ENCODE data around the gene KIF18B. TPM values are rescaled to one million over a fixed set of nuclear protein-coding genes. Genes with fewer than 3 reads are reported as not detected.

KIF18B gene
- total RNA-seq, 1 experiment from 2014 or later, result 15.9 TPM

DNA sequence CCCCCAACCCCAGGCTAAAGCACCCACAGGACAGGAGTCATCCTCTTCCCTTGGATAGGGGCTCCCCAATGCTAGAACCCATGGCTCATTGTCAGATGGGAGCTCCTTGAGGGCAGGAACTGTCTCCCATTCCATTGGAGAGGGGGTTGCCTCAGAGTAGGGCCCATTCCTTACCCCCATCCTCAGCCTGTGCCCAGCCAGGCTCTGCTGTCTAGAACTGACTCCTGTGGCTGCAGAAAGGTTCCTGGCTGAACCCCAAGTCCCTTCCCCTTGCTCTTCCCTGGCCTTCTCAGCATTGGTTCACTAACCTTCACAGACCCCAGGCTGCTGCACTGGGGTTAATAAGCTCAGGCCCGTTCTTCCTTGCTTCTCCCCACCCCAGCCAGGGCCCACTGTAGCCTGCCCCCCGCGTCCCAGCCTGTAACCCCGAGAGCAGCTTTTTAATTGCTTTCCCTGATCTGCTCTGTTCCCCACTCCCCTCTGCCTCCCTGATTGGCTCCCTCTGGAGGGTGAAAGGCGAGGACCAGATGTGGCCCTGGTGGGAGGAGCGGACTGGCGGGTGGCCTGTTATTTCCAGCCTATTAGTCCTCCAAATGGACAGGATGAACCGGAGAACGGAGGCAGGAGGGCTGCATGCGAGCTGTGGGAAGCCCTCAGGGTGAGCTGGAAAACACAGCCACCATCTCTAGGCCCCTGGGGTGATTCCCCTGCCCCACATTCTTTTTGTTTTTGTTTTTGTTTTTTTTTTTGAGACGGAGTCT lies 26.3 kb downstream of the KIF18B start:
- DNase-seq (ENCODE audit: low read depth), result no peak

DNA sequence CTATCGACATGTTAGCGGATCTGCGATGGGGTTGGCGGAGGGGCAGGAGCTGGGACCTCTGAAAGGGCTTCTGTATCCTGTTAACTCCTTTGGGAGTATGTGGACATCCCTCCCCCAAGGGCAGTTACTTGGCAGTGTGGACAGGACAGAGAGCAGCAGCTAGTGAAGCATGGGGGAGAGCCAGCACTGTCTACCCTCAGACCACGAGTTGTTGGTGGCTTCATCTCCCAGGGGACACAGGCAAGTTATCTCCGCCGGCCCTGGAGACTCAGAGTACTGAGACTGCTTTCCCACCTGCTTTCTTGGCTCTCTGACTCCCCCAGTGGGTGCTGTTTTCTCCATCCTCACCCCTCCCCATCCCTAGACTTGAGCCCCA lies 27.0 kb downstream of the KIF18B start:
- DNase-seq (ENCODE audit: low read depth), result no peak

DNA sequence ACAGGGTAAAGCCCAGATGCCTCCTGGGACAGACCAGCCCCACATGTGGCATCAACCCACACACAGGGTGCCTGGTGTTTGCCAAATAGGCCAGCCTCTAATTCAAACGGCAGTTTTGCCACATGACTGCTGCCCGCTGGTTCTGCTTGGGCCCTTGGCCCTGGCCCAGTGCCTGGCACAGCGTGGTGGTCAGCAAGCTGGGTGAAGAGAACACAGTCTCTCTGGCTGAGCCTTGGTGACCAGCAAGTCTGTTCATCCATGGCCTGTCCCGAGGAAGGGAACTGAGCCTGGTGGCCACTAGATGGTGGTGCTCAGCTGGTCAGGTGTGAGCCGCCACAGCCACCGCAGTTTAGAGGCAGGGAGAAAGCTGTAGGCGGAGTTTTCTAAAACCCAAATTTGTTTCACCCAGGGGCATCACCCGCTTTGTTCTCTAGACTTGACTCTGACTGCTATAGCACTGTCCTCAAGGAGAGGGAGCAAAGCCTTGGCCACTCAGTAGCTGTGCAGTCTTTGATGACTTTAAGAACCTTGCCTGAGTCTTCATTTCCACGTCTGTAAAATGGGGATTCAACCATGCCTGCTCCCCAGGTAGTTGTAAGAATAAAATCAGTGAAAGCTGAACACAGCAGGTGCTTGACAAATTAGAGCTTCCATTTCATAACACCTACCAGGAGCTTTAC lies 27.5 kb downstream of the KIF18B start:
- DNase-seq (ENCODE audit: low read depth), result peak; percentile 70

DNA sequence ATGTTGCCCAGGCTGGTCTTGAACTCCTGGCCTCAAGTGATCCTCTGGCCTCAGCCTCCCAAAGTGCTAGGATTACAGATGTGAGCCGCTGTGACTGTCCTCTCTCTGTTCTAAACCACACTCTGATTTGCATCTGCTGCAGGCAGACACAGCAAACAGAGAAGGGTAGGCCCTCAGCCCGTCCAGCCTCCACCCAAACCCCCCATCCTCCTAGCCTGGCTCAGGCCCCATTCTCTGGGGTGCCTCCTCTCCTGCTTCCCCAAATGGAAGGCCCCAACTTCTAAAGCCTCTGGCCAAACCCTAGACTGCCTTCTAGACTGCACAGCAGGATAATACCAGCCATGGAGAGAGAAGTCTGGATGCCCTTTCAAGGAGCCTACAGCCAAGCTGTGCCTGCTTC lies 28.2 kb downstream of the KIF18B start:
- DNase-seq (ENCODE audit: low read depth), result no peak

DNA sequence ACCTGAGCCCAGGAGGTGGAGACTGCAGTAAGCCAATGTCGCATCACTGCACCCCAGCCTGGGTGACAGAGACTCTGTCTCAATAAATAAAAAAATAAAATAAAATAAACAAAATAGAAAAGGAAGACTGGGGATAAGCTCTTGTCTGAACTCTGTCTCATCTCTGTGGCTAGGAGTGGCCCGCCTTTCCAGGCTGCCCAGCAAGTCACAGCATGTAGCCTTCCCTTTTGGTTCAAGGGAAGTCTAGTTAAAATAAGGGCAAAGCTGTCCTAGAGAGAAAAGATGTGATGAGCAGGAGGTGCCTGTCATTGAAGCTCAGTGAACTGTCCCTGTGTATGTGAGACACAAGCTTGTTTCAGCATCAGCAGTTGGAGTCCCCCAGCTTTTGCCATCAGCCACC lies 29.6 kb downstream of the KIF18B start:
- no peak for DNase-seq (ENCODE audit: low read depth)

DNA sequence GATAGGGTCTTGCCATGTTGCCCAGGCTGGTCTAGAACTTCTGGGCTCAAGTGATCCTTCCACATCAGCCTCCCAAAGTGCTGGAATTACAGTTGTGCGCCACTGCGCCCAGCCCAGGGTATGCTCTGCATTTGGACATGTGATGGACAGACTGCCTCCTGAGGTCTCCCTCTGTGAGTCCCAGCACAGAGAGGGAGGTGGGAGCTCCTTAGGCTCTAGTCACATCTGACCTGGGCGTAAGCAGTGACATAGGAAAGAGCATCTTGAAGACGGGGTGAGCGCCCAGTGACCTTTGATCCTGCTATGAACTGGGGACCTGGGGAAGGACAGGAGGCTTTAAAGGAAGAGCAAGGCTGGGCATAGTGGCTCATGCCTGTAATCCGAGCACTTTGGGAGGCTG lies 30.1 kb downstream of the KIF18B start:
- no peak for DNase-seq (ENCODE audit: low read depth)

DNA sequence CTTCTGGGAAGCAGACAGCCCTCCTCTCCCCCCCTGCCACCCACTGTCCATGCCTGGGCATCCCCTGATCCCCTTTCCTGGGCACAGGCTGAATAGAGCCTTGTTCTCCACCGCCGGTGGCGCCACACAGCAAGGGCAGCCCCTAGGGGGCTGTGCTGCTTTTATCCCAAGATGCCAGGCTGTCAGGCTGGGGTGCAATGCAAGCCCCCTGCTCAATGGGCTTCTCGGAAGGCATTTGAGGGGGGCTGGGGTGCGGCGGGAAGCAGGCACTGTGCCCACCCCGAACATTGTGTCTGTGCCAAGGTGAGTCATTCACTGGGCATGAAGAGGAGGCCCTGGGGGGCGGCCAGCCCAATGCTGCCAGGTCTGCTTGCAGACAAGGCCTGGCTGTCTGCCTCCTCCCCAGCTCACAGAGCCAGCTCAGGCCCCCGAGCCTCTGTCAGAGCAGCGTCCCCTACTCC lies 30.8 kb downstream of the KIF18B start:
- peak; percentile 86 for DNase-seq (ENCODE audit: low read depth)

DNA sequence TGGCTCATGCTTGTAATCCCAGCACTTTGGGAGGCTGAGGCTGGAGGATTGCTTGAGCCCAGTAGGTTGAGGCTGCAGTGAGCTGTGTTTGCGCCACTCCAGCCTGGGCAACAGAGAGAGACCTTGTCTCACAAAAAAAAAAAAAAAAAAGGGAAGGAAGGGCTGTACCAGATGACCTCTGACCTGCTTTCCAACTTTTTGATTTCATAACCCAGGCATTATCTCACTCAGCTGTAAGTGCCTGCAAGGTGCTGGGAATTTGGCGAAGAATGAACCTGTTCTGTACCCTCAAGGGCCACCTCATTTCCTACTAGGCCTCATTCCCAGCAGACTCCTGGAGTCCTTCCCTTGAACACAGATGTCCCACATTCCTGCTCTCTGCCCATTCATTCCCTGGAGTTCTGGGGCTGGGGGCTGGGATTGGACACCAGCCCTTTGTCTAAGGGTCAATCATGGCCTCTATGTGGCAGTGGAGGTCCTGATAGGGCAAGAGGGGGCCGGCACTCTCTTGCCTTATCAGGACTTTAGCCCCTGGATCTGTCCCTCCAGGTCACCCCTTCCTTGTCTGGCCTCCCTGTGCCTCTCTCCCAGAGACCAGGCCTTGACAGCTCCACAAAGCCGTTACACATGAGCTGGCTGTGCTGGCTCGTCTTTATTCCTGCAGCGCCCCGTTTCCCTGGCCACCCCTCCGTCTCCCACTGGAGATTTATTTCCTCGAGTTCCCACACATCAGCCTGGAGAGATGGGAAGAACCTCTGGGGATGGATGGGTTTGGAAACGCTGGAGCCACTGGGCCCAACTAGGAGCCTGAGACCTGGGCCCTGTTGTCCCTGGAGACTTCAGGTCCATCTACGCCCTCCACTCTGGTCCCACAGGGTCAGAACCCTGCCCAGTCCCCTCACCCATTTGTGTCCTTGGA lies 31.5 kb downstream of the KIF18B start:
- DNase-seq (ENCODE audit: low read depth), result peak; percentile 61

DNA sequence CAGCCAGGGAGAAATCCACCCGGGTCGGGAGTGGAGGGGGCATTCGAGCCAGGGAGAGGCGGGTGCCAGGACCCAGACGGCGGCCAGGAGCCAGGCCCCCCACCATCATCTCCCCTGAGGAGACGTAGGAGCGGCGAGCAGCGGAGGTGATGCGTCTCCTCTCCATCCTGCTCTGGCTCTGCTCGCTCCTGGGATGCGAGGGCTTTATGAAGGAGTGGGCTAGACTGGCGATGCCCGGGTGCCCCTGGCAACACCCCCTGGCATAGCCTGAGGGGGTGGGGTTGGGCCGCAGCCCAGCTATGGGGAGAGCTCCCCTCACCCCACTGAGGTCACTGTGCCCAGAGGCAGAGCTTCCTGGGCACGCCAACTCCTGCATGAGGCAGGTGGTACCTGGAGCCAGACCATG lies 32.2 kb downstream of the KIF18B start, which contains the start of gene GFAP:
Gene GFAP (minus strand): TSS at position 180 of the 406 bp plus-strand sequence. CDS start 14 bp downstream, at position 166.
- no peak for DNase-seq (ENCODE audit: low read depth)

DNA sequence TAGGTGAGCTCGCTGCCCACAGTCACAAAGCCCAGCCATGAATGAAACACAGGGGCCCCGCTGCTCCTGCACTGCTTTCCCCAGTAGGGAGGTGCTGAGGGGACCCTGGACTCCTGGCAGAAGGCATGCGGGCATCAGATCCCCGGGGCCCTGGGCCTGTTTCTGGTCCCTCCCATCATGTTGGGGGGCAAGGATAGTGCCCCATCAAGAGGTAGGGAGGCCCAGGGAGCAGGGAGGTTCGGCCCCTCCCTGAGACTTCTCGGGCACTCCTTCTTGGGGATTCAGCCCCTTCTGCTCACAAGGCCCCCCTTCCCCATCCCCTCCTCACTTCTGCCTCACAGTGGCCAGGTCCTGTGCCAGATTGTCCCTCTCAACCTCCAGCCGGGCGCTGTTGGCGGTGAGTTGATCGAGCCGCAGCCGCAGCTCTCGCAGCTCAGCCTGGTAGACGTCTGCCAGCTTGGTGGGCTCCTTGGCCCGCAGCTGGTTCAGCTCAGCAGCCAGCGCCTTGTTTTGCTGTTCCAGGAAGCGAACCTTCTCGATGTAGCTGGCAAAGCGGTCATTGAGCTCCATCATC lies 32.8 kb downstream of the KIF18B start:
- no peak for DNase-seq (ENCODE audit: low read depth)

DNA sequence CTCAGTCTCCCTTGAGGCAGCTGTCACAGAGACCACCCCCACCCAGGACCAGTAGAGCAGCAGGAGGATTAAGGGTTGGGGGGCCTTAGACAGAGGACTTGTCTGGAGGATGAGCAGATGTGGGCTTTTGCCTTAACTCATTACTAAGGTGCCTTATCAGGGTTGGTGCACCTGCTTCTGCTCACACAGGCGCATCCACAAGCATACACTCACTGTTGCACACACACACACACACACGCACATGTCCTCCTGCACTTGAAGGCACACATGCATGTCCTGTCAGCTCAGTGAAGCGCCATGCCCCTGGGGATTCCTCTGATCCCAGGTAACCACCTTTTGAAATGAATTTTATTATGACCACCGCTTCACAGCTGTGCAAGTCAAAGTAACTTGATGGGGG lies 33.4 kb downstream of the KIF18B start:
- no peak for DNase-seq (ENCODE audit: low read depth)

DNA sequence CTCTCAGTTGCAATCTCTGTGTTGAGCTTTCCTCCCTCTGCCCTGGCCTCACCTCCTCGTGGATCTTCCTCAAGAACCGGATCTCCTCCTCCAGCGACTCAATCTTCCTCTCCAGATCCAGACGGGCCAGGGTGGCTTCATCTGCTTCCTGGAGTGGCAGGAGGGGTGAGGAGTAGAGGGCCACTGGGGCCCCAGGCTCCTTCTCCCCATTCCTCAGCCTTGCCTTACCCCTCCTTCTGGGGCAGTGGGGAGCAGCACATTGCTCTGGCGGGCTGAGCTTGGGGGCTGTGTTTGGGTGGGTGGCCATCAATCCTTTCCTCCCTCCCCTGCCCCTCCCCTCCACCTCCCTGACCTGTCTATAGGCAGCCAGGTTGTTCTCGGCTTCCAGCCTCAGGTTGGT lies 33.9 kb downstream of the KIF18B start:
- DNase-seq (ENCODE audit: low read depth), result no peak

DNA sequence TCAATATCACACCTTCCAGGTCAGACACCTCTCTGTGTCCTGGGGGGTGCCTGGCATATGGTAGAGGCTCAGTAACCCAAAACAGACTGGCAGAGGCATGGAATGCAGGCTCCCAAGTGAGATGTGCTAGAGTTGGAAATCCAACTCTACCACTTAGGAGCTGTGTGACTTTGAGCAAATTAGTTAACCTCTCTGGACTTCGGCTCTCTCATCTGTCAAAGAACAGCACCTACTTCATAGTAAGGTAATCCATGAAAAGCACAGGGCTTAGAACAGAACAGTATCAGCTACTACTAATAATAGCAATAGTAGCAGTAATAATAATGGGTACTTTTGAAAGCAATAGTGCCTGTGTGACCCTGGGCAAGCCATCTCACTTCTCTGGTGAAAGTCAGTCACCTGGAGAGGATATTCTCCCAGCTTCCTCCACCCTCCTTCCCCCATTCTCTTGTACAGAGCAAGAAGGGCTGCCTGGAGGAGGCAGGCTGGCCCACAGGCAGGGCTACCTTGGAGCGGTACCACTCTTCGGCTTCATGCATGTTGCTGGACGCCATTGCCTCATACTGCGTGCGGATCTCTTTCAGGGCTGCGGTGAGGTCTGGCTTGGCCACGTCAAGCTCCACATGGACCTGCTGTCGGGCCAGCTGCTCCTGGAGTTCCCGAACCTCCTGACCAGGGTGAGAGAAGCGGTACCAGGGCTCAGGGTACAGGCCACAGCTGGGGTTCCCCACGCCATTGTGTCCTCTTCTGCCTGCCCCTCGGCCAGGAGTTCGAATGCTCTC lies 34.6 kb downstream of the KIF18B start:
- no peak for DNase-seq (ENCODE audit: low read depth)

DNA sequence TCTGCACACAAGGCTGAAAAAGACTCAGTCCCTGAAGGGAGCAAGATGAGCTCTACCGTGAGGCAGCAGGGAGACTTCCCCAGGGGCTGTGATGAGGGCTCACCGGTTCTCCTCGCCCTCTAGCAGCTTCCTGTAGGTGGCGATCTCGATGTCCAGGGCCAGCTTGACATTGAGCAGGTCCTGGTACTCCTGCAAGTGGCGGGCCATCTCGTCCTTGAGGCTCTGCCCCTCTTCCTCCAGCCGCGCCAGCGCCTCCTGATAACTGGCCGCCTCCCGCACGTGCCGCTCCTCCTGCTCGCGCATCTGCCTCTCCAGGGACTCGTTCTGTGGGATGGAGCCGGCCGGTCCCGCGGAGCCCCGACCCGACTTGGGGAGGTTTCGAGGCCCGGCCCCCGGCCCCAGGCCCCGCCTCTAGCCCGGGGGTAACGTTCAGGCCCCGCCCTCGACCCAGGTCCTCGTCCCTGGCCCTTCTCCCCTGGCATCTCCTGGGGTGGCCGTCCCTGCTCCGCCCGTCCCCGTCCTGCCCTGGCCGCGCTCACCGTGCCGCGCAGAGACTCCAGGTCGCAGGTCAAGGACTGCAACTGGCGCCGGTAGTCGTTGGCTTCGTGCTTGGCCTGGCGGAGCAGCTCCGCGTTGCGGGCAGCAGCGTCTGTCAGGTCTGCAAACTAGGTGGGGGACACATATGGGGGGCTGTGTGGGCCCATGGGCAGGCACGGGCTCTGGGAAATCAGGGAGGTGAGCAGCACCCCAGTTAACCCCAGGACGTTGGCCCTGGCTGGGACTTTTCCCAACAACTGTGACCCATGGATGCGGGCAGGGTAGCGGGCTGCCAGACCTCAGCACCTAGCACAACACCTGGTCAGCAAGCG lies 36.2 kb downstream of the KIF18B start:
- peak; percentile 55 for DNase-seq (ENCODE audit: low read depth)

DNA sequence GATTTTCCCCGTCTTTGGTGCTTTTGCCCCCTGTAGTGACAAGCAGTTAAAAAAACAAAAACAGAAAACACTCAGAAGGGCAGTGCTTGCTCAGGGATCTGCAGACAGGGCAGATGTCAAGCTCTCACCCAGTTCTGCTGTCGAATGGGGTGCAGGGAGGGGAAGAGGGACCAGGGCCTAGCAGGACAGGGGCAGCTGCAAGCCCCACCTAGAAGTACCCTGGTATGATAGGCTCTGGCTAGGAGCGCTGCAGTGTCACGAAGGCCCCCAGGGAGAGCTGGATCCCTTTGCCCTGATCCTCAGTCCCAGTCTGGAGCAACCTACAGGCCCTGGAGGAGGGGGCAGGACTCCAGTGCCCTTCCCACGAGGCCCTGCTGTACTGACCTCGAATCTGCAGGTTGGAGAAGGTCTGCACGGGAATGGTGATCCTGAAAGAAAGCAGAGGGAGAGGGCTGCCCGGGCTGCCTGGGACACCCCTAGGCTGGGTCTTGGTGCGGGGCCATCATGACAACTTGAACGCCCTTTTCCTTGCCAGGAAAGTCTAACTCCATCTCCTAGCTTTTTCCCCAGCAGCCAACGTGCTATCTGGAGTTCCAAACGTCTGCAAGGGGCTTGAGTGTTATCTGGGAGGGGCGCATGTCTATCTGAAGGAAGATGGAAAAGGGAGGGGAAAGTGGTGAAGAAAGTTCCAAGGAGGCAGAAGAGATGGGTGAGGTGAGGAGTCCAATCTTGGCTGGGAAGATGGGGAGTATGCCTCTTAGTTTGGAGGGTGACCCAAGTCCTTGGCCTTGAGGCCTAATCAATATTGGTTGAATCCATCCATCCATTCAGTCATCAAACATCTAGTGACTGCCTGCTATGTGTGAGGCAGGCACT lies 37.1 kb downstream of the KIF18B start:
- DNase-seq (ENCODE audit: low read depth), result no peak

DNA sequence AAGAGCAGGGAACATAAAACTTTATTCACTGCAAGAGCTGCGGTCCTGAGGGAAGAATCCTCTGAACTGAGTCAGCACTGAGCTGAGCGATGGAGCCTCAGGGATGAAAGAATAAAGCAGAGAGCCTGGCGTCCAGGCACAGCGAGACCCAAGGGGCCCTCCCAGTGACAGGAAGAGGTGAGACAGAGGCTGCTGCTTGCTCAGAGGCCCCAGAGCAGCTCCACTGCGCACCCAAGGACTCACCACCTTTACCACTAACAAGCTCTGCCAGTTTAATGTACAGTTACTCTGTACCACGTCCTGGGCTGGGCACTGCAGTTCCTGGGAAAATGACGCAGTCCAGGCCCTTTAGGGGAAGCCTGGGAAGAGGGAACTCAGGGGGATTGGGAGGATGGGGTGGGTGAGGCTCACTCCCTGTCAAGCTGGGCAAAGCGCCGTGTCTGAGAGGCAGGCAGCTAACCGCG lies 37.9 kb downstream of the KIF18B start:
- DNase-seq (ENCODE audit: low read depth), result peak; percentile 96

DNA sequence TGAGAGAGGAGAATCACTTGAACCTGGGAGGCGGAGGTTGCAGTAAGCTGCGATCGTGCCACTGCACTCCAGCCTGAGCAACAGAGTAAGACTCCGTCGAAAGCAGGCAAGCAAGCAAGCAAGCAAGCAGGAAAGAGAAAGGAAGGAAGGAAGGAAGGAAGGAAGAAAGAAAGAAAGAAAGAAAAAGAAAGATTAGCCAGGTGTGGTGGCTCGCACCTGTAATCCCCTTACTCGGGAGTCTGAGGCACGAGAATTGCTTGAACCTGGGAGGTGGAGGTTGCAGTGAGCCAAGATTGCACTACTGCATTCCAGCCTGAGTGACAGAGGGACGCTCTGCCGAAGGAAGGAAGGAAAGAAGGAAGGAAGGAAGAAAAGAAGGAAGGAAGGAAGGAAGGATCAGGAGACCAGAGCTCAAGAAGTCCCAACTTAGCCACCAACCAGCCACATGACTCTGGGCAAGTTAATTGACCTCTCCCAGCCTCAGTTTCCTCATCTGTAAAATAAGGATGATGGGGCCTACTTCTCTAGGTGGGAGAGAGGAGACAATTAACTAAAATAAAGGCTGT lies 38.7 kb downstream of the KIF18B start:
- DNase-seq (ENCODE audit: low read depth), result no peak
